Cardiac fibroblast (primary cell): ENCODE results near the gene KCNMA1.

Experiments
- DNase-seq, 2 donors: peaks; one replicate each; pipeline versions ENCODE4 v3.0.0 to v3.0.0-alpha.2; 2010; ENCODE audit warnings: low read depth in 2 of 2
- H3K4me3 ChIP-seq, 2 donors: replicated peaks in 1 of 2; 1 replicate in 1 of 2; 2 replicates in 1 of 2; pipeline ENCODE4 v1.5.1; 2011; ENCODE audit warnings: low read depth in 2 of 2, low read length in 2 of 2, mild to moderate bottlenecking in 2 of 2, moderate library complexity in 1 of 2
- CTCF ChIP-seq: IDR thresholded peaks from one replicate; pipeline ENCODE4 v1.5.1; 2011; ENCODE audit warnings: low read depth, mild to moderate bottlenecking, low read length, inconsistent platforms

KCNMA1 gene

GRCh38 chr10:77253147-77253545 lies 384.5 kb downstream of the KCNMA1 start:
- no peak for DNase-seq
- H3K4me3 ChIP-seq, result no peak overlapping the region
- TF ChIP-seq CTCF, result no peak

- H3K4me3 ChIP-seq, result no peak overlapping the region
- no peak for DNase-seq
- no peak for TF ChIP-seq CTCF
Observed at GRCh38 chr10:77252380-77253146, 385.0 kb downstream of the KCNMA1 start.

- TF ChIP-seq CTCF, result peak; percentile 76
- peak in 1 of 2 donors; percentile 64 for DNase-seq
- H3K4me3 ChIP-seq, result no peak overlapping the region
Observed at GRCh38 chr10:77251297-77252013, 386.2 kb downstream of the KCNMA1 start.

GRCh38 chr10:77249901-77250459 lies 387.6 kb downstream of the KCNMA1 start:
- no peak overlapping the region for H3K4me3 ChIP-seq
- no peak for DNase-seq
- no peak for TF ChIP-seq CTCF

GRCh38 chr10:77248104-77248790 lies 389.4 kb downstream of the KCNMA1 start:
- peak in 1 of 2 donors; percentile 18 for DNase-seq
- TF ChIP-seq CTCF, result no peak
- no peak overlapping the region for H3K4me3 ChIP-seq

GRCh38 chr10:77247031-77247990 lies 390.3 kb downstream of the KCNMA1 start:
- no peak overlapping the region for H3K4me3 ChIP-seq
- TF ChIP-seq CTCF, result no peak
- DNase-seq, result peak; percentile 85 to 86
